HG03342 (cell line): ENCODE measurements around the gene OR2T33.
"Not testable (repeated sequence)": the region's sequence is repeated elsewhere in the genome, so short reads cannot be mapped to it uniquely, and the experiment has no call there.

Experiments used
- ATAC-seq: cut with Tn5 transposase; IDR thresholded peaks from one replicate; pipeline ENCODE4 v1.9.1; 2021; ENCODE audit warnings: mild to moderate bottlenecking, moderate library complexity; ENCODE audit not compliant: unreplicated experiment

OR2T33 gene

GRCh38 chr1:248277876-248278275 is at the start of gene OR2T33:
Gene OR2T33, minus strand, starts transcription at chr1:248277976. Its CDS starts 4,162 bp downstream, at chr1:248273814.
- no peak for ATAC-seq

DNA sequence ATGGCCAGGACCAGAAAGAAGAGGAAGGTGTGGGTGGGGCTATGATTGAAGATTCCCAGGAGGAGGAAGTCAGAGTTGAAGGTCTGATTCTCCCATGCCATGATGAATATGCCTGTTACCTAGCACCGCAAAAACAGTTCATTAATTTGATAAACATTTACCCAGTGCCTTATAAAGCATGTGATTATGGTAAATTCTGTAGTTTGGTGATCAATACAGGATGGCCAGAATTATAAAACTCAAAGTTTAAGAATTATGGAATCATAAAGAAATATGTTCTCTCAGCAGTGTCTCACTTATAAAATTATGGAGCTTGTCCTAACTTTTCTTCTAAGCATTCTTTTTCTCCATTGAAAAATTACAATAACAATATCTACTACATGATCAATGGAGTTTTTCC is 46.7 kb upstream of the OR2T33 start, which contains the start of gene OR2M7:
TSS of gene OR2M7 (minus strand) at position 101 of the 400 bp plus-strand sequence. CDS start at position 101, 0 bp downstream.
- ATAC-seq = no peak

DNA sequence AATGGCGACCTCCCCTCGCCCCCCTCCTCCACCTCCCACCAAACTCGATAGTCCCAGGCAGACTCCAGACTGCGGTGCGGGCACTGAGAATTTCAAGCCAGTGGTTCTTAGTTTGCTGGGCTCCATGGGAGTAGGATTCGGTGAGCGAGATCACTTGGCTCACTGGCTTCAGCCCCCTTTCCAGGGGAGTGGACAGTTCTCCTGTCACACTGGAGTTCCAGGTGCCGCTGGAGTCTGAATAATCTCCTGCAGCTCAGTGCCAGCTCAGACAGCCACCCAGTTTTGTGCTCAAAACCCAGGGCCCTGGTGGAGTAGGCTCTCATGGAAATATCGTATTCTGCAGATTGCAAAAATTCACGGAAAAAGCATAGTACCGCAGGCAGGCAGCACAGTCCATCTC is 39.0 kb upstream of the OR2T33 start:
- no peak for ATAC-seq

GRCh38 chr1:248306740-248307139 is 29.0 kb upstream of the OR2T33 start:
- not testable (repeated sequence) for ATAC-seq

DNA sequence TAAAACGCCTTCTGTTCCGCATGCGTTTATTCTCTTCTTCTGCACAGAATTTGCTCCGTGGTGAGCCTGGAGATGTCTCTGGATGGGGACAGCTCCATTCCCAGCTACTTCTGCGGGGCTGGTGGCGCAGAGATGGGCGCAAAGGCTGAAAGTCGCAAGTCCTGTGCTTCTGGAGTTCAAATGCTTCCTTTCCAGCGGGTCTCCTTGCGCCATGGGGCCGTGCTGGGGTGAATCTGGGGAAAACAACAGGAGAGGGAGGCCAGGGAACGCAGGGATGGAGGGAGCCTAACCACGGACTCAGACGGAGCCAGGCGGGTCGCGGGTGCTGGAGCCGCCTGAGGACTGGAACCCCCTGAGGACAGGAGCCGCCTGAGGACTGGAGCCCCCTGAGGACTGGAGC is 28.3 kb upstream of the OR2T33 start:
- ATAC-seq = no peak

GRCh38 chr1:248305672-248306071 is 27.9 kb upstream of the OR2T33 start:
- ATAC-seq = not testable (repeated sequence)

GRCh38 chr1:248303324-248303723 is 25.5 kb upstream of the OR2T33 start, which contains the start of gene OR2T12:
Gene OR2T12, minus strand, starts transcription at chr1:248303424. Its CDS starts 7,846 bp downstream, at chr1:248295578.
- ATAC-seq = no peak

- ATAC-seq = no peak
Observed at GRCh38 chr1:248288391-248288790, 10.6 kb upstream of the OR2T33 start.

DNA sequence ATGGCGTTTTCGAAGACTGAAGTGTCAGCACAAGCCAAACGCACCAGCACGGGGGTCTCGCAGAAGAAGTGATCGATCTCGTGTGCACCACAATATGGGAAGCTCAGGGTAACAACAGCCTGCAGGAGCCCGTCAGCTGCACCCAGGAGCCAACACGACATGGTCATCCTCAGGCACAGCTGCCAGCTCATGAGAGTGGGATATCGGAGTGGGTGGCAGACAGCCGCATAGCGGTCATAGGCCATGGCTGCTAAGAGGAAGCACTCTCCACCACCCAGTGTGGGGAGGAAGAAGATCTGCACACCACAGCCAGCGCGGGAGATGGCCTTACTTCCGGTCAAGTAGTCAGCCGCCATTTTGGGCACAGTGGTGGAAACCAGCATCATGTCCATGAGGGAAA is 4.6 kb downstream of the OR2T33 start:
- not testable (repeated sequence) for ATAC-seq

DNA sequence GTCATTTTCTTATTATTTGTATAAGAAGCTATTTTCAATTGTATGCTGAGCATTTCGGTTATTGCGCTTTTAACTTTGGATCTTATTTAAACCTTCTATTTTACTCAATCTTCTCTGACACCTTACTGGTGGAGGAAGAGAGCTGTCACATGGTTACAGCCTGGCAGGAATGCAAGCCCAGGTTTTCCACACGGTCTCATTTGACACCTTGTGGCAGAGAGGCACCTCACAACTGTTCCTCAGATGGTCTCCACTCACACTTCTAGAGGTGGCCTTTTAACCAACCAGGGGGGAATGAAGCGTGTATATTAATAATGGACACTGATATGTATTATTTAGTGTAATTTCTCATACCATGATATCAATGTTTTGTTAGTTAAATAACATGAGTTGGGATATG is 9.6 kb downstream of the OR2T33 start:
- ATAC-seq = no peak

DNA sequence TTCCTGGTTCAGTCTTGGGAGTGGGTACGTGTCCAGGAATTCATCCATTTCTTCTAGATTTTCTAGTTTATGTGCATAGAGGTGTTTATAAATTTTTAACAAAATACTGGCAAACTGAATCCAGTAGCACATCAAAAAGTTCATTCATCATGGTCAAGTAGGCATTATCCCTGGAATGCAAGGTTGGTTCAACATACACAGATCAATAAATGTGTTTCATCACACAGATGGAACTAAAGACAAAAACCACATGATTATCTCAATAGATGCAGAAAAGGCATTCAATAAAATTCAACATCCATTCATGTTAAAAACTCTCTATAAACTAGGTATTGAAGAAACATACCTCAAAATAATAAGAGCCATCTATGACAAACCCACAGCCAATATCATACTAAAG is 18.5 kb downstream of the OR2T33 start:
- ATAC-seq = not testable (repeated sequence)

DNA sequence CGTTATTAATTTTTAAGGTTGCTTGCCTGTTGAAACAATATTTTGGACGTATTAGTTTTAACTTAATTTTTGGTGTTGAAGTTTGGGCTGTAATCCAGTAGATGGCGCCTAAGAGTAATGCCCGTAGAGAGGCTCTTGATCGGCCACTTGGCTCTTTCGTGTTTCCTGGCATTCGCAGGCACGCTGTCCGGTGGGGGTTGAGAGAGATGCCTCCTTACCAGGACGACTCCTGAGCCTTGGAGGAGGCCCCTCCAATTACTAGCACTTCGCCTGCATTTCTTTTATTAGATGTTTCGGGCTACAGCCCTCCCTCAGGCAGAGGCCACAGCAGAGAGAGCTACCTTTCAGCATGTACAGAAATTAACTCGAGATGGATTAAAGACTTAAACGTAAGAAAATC is 34.6 kb downstream of the OR2T33 start:
- peak; percentile 96 for ATAC-seq

- no peak for ATAC-seq
Observed at GRCh38 chr1:248239478-248239877, 38.3 kb downstream of the OR2T33 start.

DNA sequence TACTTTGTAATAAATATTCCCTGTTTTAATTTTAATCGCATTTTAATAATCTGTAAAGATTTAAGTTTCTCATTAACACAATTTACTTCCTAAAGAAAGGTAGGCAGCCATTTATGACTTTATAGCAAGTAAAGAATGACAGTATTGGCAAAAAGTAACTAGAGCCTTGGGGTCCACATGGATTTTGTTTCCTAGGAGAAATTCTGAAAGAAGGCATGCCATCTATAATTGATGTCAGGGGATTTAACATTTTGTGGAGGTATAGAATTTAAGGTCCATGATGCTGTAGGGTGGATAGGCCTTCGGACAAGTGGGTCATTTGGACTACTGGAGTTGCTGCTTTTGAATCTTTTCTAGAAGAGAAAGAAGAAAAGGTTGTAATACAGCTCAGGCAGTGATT is 46.7 kb downstream of the OR2T33 start, which contains the start of gene OR2M4:
TSS of gene OR2M4 (plus strand) at position 301 of the 400 bp plus-strand sequence. CDS start 7,512 bp downstream, outside the sequence.
- ATAC-seq = no peak

DNA sequence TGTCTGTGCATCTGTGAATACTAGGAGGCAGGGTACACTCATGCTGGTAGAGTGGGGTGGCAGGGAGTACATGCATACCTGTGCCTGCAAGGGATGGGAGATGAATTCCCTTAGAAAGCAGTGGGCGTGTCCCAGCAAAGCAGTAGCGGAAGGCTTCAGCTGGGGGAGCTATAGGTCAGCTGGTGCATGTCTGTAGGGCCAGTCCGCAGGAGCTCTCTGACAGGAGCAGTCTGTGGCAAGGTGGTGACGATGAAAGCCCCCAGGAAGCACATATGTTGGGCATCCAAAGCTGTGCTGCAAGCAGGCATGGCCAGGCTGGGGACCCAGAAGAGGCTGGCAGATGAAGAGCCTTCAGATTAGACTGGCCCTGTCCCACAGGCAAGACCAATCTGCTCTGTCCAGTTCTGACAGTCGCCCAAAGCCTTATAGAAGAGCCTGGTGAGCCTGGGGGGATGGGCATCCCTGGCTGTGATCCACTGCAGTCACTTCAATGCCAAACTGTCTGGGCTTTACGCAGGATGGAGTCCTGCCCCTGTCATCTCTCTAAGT is 48.3 kb downstream of the OR2T33 start:
- no peak for ATAC-seq

GRCh38 chr1:248225537-248225936 is 52.2 kb downstream of the OR2T33 start:
- no peak for ATAC-seq
